GM12878 (cell line): ENCODE data around the gene SMPD1. TPM values are rescaled to one million over a fixed set of nuclear protein-coding genes. Genes with fewer than 3 reads are reported as not detected.
A peak's percentile ranks its signal among the peaks of the same experiment; 100 is the strongest.

Source experiments
- ATAC-seq: fragments of 200-7000 bp; cut with Tn5 transposase; 3 replicates; pipeline ENCODE4 v1.9.1; 2020; ENCODE audit warnings: mild to moderate bottlenecking, moderate library complexity
- BruUV-seq: library from RNA; stranded (reverse); fragments of 400-500 nt; replicated peaks from 2 replicates; lab custom pipeline; 2021; lab: Mats Ljungman, UMichigan
- CTCF ChIA-PET: fragments of 300-600 bp; sonication (Branson Sonifier 250); formaldehyde crosslinking; extraction: SDS; loops from one replicate; lab custom pipeline; 2021; ENCODE audit warnings: inconsistent platforms; lab: Yijun Ruan, JAX
- POLR2A ChIA-PET: fragments of 350-600 bp; formaldehyde crosslinking; extraction: SDS; loops from one replicate; lab custom pipeline; 2021; ENCODE audit warnings: inconsistent platforms; lab: Charles Lee
- RAD21 ChIA-PET: fragments of 300-600 bp; sonication (Branson Sonifier 250); formaldehyde crosslinking; loops from one replicate; lab custom pipeline; 2023; ENCODE audit warnings: antibody characterized with exemption; ENCODE audit not compliant: unreplicated experiment; lab: Charles Lee
- SMC1A ChIA-PET: fragments of 300-600 bp; sonication (Branson Sonifier 250); formaldehyde crosslinking; loops from one replicate; lab custom pipeline; 2023; ENCODE audit not compliant: unreplicated experiment, uncharacterized antibody; lab: Charles Lee
- DNase-seq: peaks from one replicate; pipeline ENCODE4 v3.0.0-alpha.2; 2011; ENCODE audit warnings: low read depth, low spot score
- FAIRE-seq: peaks from 3 replicates; lab custom pipeline; 2011; peaks lifted over from hg19 to GRCh38; lab: Jason Lieb, UNC
- H2AFZ ChIP-seq: 2 replicates; pipeline ENCODE4 v1.6.0; 2011; ENCODE audit warnings: low read depth, low read length, control low read depth; ENCODE audit not compliant: control insufficient read depth
- H3K27ac ChIP-seq: 2 replicates; pipeline ENCODE4 v1.5.1; 2011; ENCODE audit warnings: control low read depth; ENCODE audit not compliant: control insufficient read depth, insufficient read depth
- H3K27me3 ChIP-seq, 2 experiments: replicated peaks in 1 of 2; 2 replicates each; pipeline versions ENCODE4 v1.6.0 to v1.6.1; 2011; ENCODE audit warnings: low read length in 1 of 2; ENCODE audit not compliant: control insufficient read depth in 2 of 2, insufficient read depth in 2 of 2
- H3K36me3 ChIP-seq, 2 experiments: 2 replicates each; pipeline ENCODE4 v1.5.1; 2011; ENCODE audit warnings: low read length in 1 of 2; ENCODE audit not compliant: control insufficient read depth in 2 of 2, insufficient read depth in 2 of 2
- H3K4me1 ChIP-seq: 2 replicates; pipeline ENCODE4 v1.6.1; 2011; ENCODE audit warnings: mild to moderate bottlenecking, low read length, moderate library complexity, mixed read lengths; ENCODE audit not compliant: control insufficient read depth, insufficient read depth
- H3K4me2 ChIP-seq: 2 replicates; pipeline ENCODE4 v1.6.0; 2011; ENCODE audit warnings: control low read depth; ENCODE audit not compliant: control insufficient read depth, insufficient read depth
- H3K4me3 ChIP-seq: fragments of 200-600 bp; sonication (generic); 2 replicates; pipeline ENCODE4 v1.5.1; 2016
- H3K79me2 ChIP-seq: 2 replicates; pipeline ENCODE4 v1.6.0; 2011; ENCODE audit warnings: low read length; ENCODE audit not compliant: control insufficient read depth, insufficient read depth
- H3K9ac ChIP-seq: 2 replicates; pipeline ENCODE4 v1.8.0; 2011; ENCODE audit warnings: low read length, control low read depth, mixed read lengths; ENCODE audit not compliant: control insufficient read depth, insufficient read depth
- H3K9me3 ChIP-seq: replicated peaks from 3 replicates; pipeline ENCODE4 v1.5.1; 2011; ENCODE audit warnings: mild to moderate bottlenecking, low read length; ENCODE audit not compliant: control insufficient read depth, insufficient read depth
- H4K20me1 ChIP-seq: 2 replicates; pipeline ENCODE4 v1.6.0; 2011; ENCODE audit not compliant: control insufficient read depth, insufficient read depth
- CTCF ChIP-seq, 3 experiments: IDR thresholded peaks in 2 of 3; conservative IDR thresholded peaks in 1 of 3; 2 replicates each; pipeline ENCODE4 v1.5.1; 2011; ENCODE audit warnings: low read depth in 3 of 3, low read length in 3 of 3, mild to moderate bottlenecking in 3 of 3, control low read depth in 2 of 3, moderate library complexity in 2 of 3, inconsistent platforms in 1 of 3, mixed read lengths in 1 of 3; ENCODE audit not compliant: control insufficient read depth in 2 of 3, insufficient read depth in 1 of 3; ENCODE audit errors: extremely low read depth in 1 of 3
- E4F1 ChIP-seq: fragments of 450-650 bp; IDR thresholded peaks from 2 replicates; pipeline ENCODE4 v1.6.1; 2018; ENCODE audit warnings: borderline replicate concordance, mild to moderate bottlenecking; ENCODE audit not compliant: partially characterized antibody
- NBN ChIP-seq: fragments of 450-650 bp; IDR thresholded peaks from 2 replicates; pipeline ENCODE4 v1.6.1; 2016
- RAD21 ChIP-seq: IDR thresholded peaks from 2 replicates; pipeline ENCODE4 v1.6.1; 2011; ENCODE audit warnings: mild to moderate bottlenecking, low read depth, low read length, moderate library complexity; ENCODE audit not compliant: insufficient read depth
- SMC3 ChIP-seq: IDR thresholded peaks from 2 replicates; pipeline ENCODE4 v1.6.1; 2011; ENCODE audit warnings: low read length, improper control_type of control experiment, borderline replicate concordance
- SP1 ChIP-seq: IDR thresholded peaks from one replicate; pipeline ENCODE4 v1.6.1; 2011; ENCODE audit warnings: low read depth, low read length
- USF2 ChIP-seq: IDR thresholded peaks from 2 replicates; pipeline ENCODE4 v1.6.1; 2011; ENCODE audit warnings: low read depth, low read length, improper control_type of control experiment, borderline replicate concordance
- YY1 ChIP-seq: IDR thresholded peaks from 2 replicates; pipeline ENCODE4 v1.6.1; 2011; ENCODE audit warnings: low read depth, mild to moderate bottlenecking, low read length
- ZNF24 ChIP-seq: fragments of 450-650 bp; IDR thresholded peaks from 2 replicates; pipeline ENCODE4 v1.6.1; 2017; ENCODE audit warnings: antibody characterized with exemption, mild to moderate bottlenecking
- ZNF622 ChIP-seq: fragments of 450-650 bp; IDR thresholded peaks from 2 replicates; pipeline ENCODE4 v1.6.1; 2017; ENCODE audit warnings: mild to moderate bottlenecking, inconsistent platforms
- WGBS: methylation state at CpG from one replicate; pipeline ENCODE4 v1.1.6; 2016; ENCODE audit warnings: low lambda C conversion rate; ENCODE audit not compliant: insufficient replicate concordance, insufficient coverage; ENCODE audit errors: missing lambda C conversion rate; 5-methylcytosine and 5-hydroxymethylcytosine counted together
- in situ Hi-C: fragments of 300-500 bp; cut with MboI; formaldehyde crosslinking; loops from 9 replicates; pipeline ENCODE4 v1.14.3; 2018; ENCODE audit warnings: mixed read lengths
- intact Hi-C: fragments of 100-400 bp; cut with micrococcal nuclease; formaldehyde crosslinking; loops from one replicate; pipeline ENCODE4 v1.14.2; 2022; ENCODE audit not compliant: unreplicated experiment
- polyA plus RNA-seq, 11 experiments: library from polyadenylated mRNA; depleted of rRNA in 4 of 11; unstranded in 6 of 11; stranded (reverse) in 5 of 11; fragments of >200 nt; fragmentation: Nextera tagmentation in 4 of 11; fragmentation: Illumina TruSeq in 1 of 11; extraction: Ambion mirVana in 4 of 11; extraction: Trizol in 1 of 11; gene quantifications; 1 replicate in 1 of 11; 2 replicates in 10 of 11; pipeline versions ENCODE4 v1.2.1 to v1.2.3, GENCODE V29; 2011 to 2016; ENCODE audit warnings: inconsistent platforms in 2 of 11, missing spikeins in 2 of 11, low read depth in 1 of 11
- total RNA-seq, 4 experiments: library from RNA; depleted of rRNA in 3 of 4; stranded (reverse); fragments of >200 nt in 3 of 4; fragmentation: Illumina TruSeq in 1 of 4; extraction: Trizol in 1 of 4; gene quantifications; 2 replicates each; pipeline versions ENCODE4 v1.2.1 to v1.2.3, GENCODE V29; 2013 to 2021

SMPD1 gene
- total and polyA plus RNA-seq, 10 of the 15 experiments (the other 5 are each of a cell fraction or from before 2014, with no cell fraction given), result 1.4 to 13.7 (median 6.2) TPM

GRCh38 chr11:6443269-6444003, 53.2 kb downstream of the SMPD1 start:
- H3K79me2 ChIP-seq, result no peaks in the 10 kb centered on the region
- no peak for FAIRE-seq
- no TSS peak for BruUV-seq
- RAD21 ChIA-PET, result interaction anchor here (0.6 to 14.2 kb wide), 18 partner anchors 9 to 262 kb away, joined by 3 to 305 read pairs (median 4); partner anchors contain the start of genes ARFIP2, MRPL17 and TIMM10B
- no peak overlapping the region for H3K9ac ChIP-seq
- no peaks in the 10 kb centered on the region for H4K20me1 ChIP-seq
- CTCF ChIA-PET, result interaction anchor here (0.6 to 17.4 kb wide), 49 partner anchors 8 to 1243 kb away, joined by 3 to 560 read pairs (median 5); partner anchors contain the start of genes MRPL17 and SMPD1
- no peaks in the 10 kb centered on the region for H3K27me3 ChIP-seq
- H3K27ac ChIP-seq, result no peak overlapping the region
- in situ Hi-C loops, result loop anchor here (5.0 kb wide), 1 partner anchor 61 kb away; no protein-coding TSS in a partner anchor
- H2AFZ ChIP-seq, result no peak overlapping the region; the same call in 1 of the 2 replicates
- 12% methylated on average over 5 of the region's 5 CpGs for WGBS
- TF ChIP-seq RAD21 (peak; percentile 91), ZNF622 (no peak), ZNF24 (no peak), NBN (no peak), CTCF (IDR thresholded peaks at IDR 0.05 in 2 of 3, conservative IDR thresholded peaks at IDR 0.05 in 1 of 3; ENCODE audit: control insufficient read depth in 2 of 3, extremely low read depth in 1 of 3, insufficient read depth in 1 of 3, low read depth in 3 of 3, low read length in 3 of 3) (peak; percentile 85 to 89 (median 87)), YY1 (peak; percentile 37; the same call in 1 of the 2 replicates), SMC3 (peak; percentile 88), USF2 (no peak), E4F1 (no peak), SP1 (no peak)
- TF ChIP-seq, all 136 proteins: peak for 4
- Histone ChIP-seq H3K4me3 (no peak overlapping the region), H3K36me3 (no peaks in the 10 kb centered on the region), H3K4me2 (no peak overlapping the region), H3K4me1 (no peaks in the 10 kb centered on the region), H3K9me3 (no peaks in the 10 kb centered on the region)
- DNase-seq (no peak), ATAC-seq (peak; percentile 91)
- ChIA-PET SMC1A (interaction anchor here (0.6 to 12.8 kb wide), 23 partner anchors 9 to 1251 kb away, joined by 3 to 293 read pairs (median 4); partner anchors contain the start of genes ARFIP2, SMPD1 and TIMM10B), POLR2A (interaction anchor here (1.9 kb wide), 1 partner anchor 65 kb away, joined by 7 read pairs; no protein-coding TSS in a partner anchor)
- intact Hi-C loops, result loop anchor here (1.0 kb wide), 2 partner anchors 60 to 64 kb away; no protein-coding TSS in a partner anchor
